Fibroblast of lung (primary cell): ENCODE data around the gene ERP44.
"Not testable (repeated sequence)": the region's sequence is repeated elsewhere in the genome, so short reads cannot be mapped to it uniquely, and the experiment has no call there.

Experiments used
- CTCF ChIP-seq, 2 donors: IDR thresholded peaks in 1 of 2; conservative IDR thresholded peaks in 1 of 2; 1 replicate in 1 of 2; 2 replicates in 1 of 2; pipeline ENCODE4 v1.5.1; 2011 to 2012; ENCODE audit warnings: low read length in 2 of 2, control low read depth in 1 of 2, inconsistent platforms in 1 of 2, low read depth in 1 of 2, mild to moderate bottlenecking in 1 of 2
- EZH2 ChIP-seq: IDR thresholded peaks from 2 replicates; pipeline ENCODE4 v1.5.1; 2012; ENCODE audit warnings: low read length, control low read depth, mild to moderate bottlenecking; ENCODE audit errors: missing control alignments

GRCh38 chr9:100145167-100145934 is 46.6 kb upstream of the ERP44 start:
- not testable (repeated sequence) for TF ChIP-seq CTCF (conservative IDR thresholded peaks at IDR 0.05 in 1 of 2, IDR thresholded peaks at IDR 0.05 in 1 of 2; ENCODE audit: low read depth in 1 of 2, low read length in 2 of 2); EZH2
